ENCODE data around the gene WASHC4. TPM values are rescaled to one million over a fixed set of nuclear protein-coding genes. Genes with fewer than 3 reads are reported as not detected.

Gene WASHC4
- 25.7 TPM for total RNA-seq
- long read RNA-seq, full-length matches to known transcripts, result 2 of 39 reads
- long read RNA-seq, partial matches to known transcripts, result 26 of 39 reads
- long read RNA-seq, other reads (novel, unspliced or antisense), result 11 of 39 reads

DNA sequence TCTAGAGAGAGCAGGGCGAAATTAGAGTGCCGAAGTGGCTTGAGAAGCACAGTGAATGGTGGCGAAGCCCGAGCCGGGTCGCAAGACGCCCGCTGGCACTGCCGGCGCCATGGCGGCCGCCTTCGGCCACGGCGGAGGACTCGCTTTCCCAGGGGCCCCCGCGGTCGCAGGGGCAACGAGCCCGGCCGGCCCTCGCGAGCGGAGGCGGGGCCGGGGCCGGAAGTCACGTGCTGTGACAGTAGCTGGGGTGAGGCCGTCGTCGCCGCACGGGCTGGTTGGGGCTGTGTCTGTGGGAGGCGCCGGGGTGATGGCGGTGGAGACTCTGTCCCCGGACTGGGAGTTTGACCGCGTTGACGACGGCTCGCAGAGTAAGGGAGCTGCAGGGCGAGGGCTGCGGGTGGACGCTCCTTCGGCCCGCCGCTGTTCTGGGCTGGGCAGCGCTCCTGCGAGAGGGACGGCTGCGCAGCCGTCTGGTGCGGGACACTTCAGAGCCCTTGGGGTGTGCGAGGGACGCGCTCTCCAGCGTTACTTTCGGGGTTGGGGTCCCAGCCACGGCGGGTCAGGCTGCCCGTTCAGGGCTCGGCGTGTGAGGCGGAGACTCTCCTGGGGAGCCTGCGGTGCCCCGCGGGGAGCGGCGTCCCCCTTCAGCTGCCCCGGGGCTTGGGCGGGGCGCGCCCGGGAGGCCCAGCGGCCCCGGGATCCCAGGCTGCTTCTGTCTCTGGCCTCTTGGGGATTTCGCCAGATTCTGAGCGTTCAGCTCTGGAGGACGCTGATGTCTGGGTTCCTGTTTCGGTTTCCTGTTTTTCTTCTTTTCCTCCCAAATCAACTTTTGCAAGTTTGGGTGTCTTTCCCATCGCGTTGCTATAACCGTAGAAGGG, at the start of gene WASHC4:
Gene WASHC4 (plus strand): TSS at position 238 of the 878 bp plus-strand sequence. CDS start 70 bp downstream, at position 308.
- DNase-seq (ENCODE audit: low spot score), result peak; percentile 99
- intact Hi-C loops (cut with DNase I), result no loop called here

- intact Hi-C loops (cut with DNase I), result no loop called here
- DNase-seq (ENCODE audit: low spot score), result no peak
These were observed 46.7 kb upstream of the WASHC4 start for GRCh38 chr12:105060715-105061378.

GRCh38 chr12:105064564-105065178, 42.9 kb upstream of the WASHC4 start:
- no peak for DNase-seq (ENCODE audit: low spot score)
- intact Hi-C loops (cut with DNase I), result no loop called here

DNA sequence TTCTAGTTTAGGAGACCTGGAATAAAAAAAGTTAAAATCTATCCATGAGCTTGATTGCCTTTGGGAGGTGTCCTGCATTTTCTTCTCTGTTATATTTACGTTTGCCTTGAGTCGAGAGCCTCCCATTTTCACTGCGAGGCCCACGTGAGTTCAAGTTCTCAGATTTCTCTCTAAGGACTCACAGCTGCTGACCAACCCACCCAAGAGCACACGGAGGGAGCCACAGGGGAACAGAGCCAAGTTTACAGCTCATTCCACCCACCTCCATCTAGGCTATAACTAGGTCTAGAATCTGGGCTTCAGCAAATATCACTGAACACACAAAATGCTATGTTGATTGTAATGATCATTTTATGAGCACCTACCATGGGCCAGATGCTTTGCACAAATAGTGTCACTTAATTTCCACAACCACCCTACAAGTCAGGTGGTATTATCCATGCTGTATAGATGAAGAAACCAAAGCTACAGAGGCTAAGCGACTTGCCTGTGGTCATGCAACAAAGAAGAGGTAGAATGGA, 40.0 kb upstream of the WASHC4 start:
- intact Hi-C loops (cut with DNase I), result no loop called here
- no peak for DNase-seq (ENCODE audit: low spot score)

GRCh38 chr12:105069936-105070702, 37.4 kb upstream of the WASHC4 start:
- intact Hi-C loops (cut with DNase I), result no loop called here
- no peak for DNase-seq (ENCODE audit: low spot score)

- intact Hi-C loops (cut with DNase I), result no loop called here
- no peak for DNase-seq (ENCODE audit: low spot score)
These were observed 35.5 kb upstream of the WASHC4 start for GRCh38 chr12:105071981-105072380.

DNA sequence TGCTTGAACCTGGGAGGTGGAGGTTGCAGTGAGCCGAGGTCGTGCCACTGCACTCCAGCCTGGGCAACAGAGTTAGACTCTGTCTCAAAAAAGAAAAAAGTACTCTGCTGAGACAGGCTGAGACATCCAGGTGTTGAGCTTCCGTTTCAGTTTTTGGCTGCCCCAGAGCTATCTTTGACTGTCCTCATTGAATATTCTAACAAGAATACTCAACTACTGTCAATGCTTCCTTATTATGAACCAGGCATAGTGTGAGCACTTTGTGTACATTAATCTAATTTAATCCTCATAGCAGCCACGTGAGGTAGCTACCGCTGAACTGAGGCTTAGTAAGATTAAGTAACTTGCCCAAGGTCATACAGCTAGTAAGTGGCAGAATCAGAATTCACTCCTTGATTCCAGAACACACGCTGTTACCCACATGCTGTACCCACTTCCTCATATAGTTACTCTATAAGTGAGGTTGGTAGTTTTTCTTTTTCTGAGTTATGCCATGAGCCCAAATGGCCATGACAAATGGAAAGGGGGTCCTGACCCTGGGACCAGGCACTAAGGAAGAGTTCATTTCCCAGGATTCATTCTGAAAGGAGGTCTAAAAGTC, 34.5 kb upstream of the WASHC4 start:
- no peak for DNase-seq (ENCODE audit: low spot score)
- intact Hi-C loops (cut with DNase I), result no loop called here

GRCh38 chr12:105076098-105076497, 31.4 kb upstream of the WASHC4 start:
- no peak for DNase-seq (ENCODE audit: low spot score)
- intact Hi-C loops (cut with DNase I), result no loop called here

- DNase-seq (ENCODE audit: low spot score), result no peak
- intact Hi-C loops (cut with DNase I), result no loop called here
These were observed 30.6 kb upstream of the WASHC4 start for GRCh38 chr12:105076913-105077312.

DNA sequence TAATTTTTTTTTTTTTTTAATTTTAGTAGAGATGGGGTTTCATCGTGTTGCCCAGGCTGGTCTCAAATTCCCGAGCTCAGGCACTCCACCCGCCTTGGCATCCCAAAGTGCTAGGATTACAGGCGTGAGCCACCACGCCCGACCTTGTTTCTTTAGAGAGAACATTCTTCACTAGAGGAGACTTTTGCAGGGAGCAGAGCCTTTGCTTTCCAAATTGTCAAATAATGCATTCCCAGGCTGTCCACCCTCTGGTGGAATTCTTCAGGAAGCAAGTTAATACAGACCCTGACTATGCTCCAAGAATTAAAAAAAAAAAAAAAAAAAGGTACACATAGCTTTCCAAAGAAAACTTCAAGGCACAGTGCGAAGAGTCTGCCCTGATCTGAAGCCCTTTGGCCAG, 30.1 kb upstream of the WASHC4 start:
- intact Hi-C loops (cut with DNase I), result no loop called here
- DNase-seq (ENCODE audit: low spot score), result no peak

DNA sequence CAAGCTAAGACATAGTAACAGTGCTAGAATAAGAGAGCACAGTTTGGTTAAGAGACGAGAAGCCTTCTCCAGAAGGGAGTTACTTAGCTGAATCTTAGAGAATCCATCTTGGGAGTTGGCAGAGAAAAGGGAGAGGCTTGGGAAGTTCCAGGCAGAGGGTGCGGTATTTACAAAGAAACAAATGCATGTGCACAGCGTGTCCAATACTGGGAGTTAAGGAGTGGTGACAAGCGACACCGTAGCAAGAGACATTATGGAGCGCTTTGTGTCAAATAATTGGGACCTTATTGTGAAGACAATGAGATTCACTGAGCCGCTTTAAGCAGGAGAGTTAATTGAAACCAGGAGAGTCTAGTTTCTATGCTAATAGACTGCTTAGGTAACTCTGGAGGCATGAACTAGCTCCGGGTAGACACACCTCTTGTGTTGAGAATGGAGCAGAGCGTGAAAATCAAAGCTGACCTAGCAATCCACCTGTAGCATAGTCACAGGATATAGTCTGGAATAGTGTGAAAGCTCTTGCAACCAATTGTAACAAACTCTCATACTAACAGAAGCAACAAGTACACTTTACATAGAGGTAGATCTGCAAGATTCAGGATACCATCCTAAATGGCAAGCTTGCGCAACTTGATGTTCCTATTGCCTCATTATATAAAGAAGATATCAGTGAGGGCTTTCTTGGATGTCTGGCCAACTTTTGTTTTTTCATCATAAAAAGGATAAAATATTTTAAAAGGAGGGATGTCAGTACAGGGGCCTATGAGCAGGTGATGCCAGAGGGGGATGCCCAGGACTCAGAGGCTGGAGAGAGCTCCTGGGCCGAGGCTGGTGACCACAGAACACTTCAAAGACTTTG, 28.6 kb upstream of the WASHC4 start:
- DNase-seq (ENCODE audit: low spot score), result no peak

GRCh38 chr12:105083031-105083430, 24.5 kb upstream of the WASHC4 start:
- no peak for DNase-seq (ENCODE audit: low spot score)
- intact Hi-C loops (cut with DNase I), result no loop called here

More for the DNA sequence above, 28.6 kb upstream of the WASHC4 start:
- intact Hi-C loops (cut with DNase I), result no loop called here

GRCh38 chr12:105083551-105084105, 23.9 kb upstream of the WASHC4 start:
- no peak for DNase-seq (ENCODE audit: low spot score)
- intact Hi-C loops (cut with DNase I), result no loop called here

DNA sequence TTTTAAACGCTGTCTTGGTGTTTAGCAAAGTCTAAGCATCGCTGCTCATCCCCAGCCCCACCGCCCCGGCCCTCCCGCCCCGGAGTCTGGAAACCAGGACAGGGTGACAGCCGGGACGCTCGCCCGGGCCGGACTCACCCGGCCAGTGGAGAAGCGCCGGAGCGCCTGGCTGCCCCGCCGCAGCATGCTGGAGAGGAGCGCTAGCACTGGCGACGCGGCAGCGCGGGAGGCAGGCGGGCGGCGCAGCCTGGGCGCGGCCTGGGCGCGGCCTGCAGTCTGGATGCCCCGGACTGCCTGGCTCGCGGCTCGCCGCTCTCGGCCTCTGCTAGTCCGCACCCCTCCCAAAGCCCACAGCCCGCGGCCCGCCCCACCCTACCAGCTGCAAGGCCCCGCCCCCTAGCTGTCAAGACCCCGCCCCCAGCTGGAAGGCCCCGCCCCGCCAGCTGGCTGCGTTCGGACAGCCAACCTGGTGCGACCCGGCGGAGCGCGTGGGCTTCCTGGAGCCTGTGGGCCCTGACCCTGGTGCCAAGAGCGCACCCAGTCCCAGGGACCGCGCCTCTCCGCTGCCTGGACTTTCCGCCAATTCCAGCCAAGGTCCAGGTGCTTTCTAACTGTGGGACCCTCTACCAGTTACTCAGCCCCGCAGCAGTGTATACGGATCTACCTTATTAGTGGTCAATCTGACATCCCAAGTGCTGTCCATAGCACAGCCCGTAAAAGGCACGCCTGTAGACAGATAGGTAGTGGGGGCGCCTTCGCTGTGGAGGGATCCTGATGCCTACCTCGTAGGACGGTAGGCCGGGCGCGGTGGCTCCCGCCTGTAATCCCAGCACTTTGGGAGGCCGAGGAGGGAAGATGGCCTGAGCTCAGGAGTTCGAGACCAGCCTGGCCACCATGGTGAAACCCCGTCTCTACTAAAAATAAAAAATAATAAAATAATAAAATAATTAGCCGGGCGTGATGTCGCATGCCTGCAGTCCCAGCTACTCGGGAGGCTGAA, 23.0 kb upstream of the WASHC4 start, which contains the start of gene ALDH1L2:
Gene ALDH1L2 (minus strand): TSS at position 208 of the 1,000 bp plus-strand sequence. CDS start 22 bp downstream, at position 186.
- peak; percentile 88 for DNase-seq (ENCODE audit: low spot score)
- intact Hi-C loops (cut with DNase I), result no loop called here

GRCh38 chr12:105085501-105085900, 22.0 kb upstream of the WASHC4 start:
- no peak for DNase-seq (ENCODE audit: low spot score)
- intact Hi-C loops (cut with DNase I), result no loop called here

DNA sequence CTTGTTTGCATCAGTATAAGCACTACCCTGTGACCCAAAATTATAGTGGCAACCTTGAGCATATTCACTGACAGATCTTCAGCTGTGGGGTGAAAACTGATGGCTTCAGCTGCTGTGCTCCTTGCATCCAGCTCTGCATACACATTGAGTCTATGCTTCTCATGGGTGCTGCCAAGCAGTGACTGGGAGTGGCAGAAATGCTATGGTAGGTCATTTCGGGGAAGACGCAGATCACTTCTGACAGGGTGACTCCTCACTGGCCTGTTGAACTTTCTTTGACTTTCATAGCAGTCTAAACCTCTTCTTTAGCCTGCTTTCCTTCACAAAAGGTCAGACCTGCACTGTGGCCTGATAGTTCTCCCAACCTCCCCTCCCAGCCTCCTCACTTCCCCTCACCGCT, 17.7 kb upstream of the WASHC4 start:
- intact Hi-C loops (cut with DNase I), result no loop called here
- DNase-seq (ENCODE audit: low spot score), result no peak
